Stimulated activated naive CD8-positive, alpha-beta T cell treated with anti-CD3 and anti-CD28 coated beads, Interleukin-15, Interleukin-2, amounts not matched to agents 100 U/mL and 50 U/mL, for 24 hours (primary cell): ENCODE data around the gene FIBCD1.
"Not testable (repeated sequence)": the region's sequence is repeated elsewhere in the genome, so short reads cannot be mapped to it uniquely, and the experiment has no call there.

Experiments
- ATAC-seq: fragments of 150-1000 bp; cut with Tn5 transposase; one replicate; pipeline ENCODE4 v1.10.0; 2021
- DNase-seq: peaks from one replicate; pipeline ENCODE4 v3.0.0; 2021

Gene FIBCD1

DNA sequence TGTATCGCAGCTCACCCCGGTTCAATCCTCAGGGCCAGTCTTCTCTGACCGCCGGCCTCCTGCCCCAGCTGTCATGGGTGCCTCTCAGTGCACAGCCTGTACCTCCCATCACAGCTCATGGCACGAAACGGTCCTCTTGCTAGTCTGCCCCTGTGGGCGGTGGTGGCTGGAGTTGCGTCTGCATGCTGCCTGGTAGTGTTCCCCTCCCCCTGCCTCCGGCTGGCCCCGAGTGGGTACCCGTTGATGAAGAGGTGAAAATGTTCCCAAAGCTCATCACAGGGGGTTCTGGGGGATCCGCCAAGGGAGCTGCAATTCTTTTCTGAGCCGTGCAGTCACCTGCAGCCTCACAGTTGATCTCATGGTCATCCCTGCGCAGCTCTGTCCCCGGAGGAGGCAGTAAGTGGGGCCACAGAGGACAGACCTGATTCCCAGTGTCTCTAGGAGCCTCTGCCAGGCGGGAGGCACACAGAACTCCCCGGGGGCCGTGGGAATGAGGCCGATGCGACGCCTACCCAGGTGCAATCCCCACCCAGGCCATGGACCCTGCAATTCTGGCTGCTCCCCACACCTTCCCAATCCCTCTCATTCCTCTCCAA, 34.7 kb upstream of the FIBCD1 start:
- DNase-seq (no peak), ATAC-seq (no peak)

DNA sequence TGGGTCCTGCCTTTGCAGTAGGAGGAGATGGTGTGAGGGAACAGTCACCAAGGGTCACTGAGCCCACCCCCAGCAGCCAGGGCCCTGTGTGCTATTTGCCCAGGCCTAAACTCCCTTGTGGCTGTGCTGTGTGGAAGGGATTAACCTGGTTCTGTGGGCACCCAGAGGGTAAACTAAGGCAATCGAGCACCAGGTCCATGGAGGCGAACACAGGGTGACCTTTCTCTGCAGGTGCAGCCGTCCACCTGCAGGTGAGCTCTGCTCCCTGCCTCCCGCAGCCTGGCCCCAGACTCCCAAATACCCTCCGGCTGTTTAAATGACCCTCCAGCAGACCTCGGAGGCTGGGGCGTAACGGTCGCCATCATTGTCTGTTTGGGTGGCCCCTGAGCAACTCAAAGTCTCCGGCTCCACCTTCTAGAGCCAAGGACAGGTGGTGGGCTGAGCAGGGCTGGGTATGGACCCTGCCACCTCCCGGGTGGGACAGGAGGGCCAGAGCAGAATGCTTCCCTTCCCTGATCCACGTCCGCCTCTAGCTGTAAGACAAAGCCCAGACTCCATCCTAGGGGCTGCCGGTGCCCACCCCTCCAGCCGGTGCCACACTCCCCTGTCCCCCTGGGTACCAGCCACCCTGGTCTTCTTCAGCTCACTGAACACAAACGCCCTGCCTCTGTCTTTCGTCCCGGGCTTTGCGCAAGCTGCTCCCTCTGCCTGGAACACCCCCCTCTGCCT, 34.1 kb upstream of the FIBCD1 start:
- no peak for ATAC-seq
- no peak for DNase-seq

DNA sequence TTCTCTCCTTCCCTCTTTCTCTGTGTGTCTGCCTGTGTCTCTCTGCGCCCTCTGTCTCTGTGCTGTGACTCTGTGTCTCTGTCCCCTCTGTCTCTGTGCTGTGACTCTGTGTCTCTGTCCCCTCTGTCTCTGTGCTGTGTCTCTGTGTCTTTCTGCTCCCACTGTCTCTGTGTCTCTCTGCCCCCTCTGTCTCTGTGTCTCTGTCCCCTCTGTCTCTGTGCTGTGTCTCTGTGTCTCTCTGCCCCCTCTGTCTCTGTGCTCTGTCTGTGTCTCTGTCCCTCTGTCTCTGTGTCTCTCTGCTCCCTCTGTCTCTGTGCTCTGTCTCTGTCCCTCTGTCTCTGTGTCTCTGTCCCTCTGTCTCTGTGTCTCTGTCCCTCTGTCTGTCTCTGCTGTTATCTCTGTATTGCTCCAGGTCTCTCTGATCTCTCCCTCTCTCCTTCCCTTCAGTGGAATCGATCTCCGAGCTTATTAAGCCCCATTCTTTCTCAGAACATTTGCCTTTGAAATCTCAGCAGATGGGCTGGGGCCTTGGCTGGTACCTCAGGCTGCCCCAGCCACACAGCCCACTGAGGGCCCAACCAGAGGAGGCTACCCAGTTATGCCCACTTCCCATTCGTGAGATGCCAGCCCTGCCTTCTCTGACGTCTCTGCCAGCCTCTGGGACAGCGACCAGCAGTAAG, 33.4 kb upstream of the FIBCD1 start:
- ATAC-seq, result no peak

DNA sequence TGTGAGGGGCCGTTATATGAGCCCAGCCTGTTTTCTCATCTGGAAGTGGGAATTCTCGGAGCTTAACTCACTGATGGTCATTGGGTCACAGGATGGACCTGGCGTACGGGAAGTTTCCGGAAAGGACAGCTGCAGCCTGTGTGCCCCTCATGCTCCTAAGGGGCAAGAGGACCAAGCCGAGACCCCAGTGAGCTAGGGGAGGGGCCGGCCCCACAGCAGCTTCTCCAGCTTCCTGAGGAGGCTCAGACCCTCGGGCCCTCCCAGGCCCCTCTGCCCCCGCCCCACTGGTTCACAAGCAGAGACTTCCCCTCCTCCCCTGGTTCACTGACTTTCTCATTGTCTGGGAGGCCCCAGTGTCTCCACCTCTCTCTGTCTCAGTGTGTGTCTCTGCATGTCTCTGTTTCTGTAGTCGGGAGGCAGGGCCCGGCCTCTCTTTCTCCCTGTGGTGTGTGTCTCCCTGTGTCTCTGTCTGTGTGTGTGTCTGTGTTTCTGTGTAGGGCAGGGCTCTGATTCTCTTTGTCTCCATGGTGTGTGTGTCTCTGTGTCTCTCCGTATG, 32.3 kb upstream of the FIBCD1 start:
- DNase-seq, result no peak

More for the DNA sequence above, 33.4 kb upstream of the FIBCD1 start:
- no peak for DNase-seq

DNA sequence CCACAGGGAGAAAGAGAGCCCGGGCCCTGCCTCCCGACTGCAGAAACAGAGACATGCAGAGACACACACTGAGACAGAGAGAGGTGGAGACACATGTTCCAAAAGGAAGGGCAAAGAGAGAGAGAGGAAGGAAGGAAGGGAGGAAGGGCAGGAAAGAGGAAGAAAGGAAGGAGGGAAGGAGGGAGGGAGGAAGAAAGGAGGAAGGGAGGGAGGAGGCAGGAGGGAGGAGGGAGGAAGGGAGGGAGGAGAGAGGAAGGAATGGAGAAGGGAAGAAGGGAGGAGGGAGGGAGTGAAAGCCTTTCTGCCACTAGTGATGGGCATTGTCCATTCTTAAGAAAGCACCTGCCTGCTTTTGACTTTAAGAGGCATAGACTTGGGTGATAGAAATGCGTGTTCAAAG, 31.8 kb upstream of the FIBCD1 start:
- DNase-seq (no peak), ATAC-seq (no peak)

More for the DNA sequence above, 32.3 kb upstream of the FIBCD1 start:
- ATAC-seq, result no peak

DNA sequence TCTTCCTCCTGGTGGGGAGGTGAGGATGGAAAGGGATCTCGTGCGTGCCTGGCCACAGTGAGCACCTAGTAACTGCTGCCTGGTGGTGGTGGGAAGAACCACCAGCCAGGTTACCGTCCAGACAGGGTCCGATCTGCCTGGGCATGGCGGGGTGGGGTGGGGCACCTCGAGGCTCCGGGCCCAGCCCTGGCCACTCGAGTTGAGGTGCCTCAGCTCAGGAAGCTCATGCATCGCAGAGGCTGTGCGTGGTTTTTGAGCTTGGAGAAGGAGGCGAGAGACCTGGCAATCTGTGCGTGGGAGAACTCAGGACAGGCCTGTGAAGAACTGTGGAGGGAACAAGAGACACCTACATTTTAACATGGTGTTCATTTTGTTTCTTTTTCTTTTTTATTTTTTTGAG, 31.0 kb upstream of the FIBCD1 start:
- DNase-seq (no peak), ATAC-seq (no peak)

DNA sequence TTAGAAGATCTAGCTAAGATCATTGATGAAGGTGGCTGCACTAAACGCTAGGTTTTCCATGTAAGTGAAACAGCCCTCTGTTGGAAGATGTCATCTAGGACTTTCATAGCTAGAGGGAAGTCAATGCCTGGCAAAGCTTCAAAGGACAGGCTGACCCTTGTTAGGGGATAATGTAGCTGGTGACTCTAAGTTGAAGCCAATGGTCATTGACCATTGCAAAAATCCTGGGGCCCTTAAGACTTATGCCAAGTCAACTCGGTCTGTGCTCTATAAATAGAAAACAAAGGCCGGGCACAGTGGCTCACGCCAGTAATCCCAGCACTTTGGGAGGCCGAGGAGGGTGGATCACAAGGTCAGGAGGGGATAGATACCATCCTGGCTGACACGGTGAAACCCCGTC, 26.6 kb upstream of the FIBCD1 start:
- no peak for DNase-seq
- no peak for ATAC-seq

DNA sequence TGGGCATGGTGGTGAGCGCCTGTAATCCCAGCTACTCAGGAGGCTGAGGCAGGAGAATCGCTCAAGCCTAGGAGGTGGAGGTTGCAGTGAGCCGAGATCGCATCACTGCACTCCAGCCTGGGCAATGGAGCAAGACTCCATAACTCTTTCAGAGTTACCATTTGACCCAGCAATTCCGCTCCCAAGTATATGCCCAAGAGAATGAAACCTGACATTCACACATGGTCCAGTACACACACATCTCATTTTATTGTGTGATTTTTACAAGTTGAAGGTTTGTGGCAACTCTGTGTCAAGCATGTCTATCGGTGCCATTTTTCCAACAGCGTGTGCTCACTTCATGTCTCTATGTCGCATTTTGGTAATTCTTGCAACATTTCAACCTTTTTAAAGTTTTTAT, 24.9 kb upstream of the FIBCD1 start:
- DNase-seq, result no peak
- no peak for ATAC-seq

DNA sequence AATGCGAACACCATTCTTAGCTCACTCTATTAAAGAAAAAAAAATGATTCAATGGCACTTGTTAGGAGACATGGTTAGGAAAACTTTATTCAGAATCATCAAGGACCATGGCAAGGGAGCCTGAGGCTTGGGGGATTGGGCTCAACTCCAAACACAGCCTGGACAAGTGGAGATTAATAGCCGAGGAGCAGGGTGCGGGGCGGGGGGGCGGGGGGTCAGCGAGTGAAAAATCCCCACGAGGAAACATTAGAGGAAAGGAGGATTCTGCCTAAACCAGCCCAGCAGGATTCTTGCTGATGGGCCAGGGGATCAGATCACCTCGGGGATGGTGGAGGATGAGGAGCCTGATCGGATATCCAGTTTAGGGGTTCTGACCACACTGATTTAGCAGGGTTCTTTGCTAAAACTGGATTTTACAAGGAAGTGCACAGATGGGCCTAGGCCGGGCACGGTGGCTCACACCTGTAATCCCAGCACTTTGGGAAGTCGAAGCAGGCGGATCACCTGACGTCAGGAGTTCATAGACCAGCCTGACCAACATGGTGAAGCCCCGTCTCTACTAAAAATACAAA, 24.4 kb upstream of the FIBCD1 start:
- no peak for ATAC-seq
- no peak for DNase-seq

DNA sequence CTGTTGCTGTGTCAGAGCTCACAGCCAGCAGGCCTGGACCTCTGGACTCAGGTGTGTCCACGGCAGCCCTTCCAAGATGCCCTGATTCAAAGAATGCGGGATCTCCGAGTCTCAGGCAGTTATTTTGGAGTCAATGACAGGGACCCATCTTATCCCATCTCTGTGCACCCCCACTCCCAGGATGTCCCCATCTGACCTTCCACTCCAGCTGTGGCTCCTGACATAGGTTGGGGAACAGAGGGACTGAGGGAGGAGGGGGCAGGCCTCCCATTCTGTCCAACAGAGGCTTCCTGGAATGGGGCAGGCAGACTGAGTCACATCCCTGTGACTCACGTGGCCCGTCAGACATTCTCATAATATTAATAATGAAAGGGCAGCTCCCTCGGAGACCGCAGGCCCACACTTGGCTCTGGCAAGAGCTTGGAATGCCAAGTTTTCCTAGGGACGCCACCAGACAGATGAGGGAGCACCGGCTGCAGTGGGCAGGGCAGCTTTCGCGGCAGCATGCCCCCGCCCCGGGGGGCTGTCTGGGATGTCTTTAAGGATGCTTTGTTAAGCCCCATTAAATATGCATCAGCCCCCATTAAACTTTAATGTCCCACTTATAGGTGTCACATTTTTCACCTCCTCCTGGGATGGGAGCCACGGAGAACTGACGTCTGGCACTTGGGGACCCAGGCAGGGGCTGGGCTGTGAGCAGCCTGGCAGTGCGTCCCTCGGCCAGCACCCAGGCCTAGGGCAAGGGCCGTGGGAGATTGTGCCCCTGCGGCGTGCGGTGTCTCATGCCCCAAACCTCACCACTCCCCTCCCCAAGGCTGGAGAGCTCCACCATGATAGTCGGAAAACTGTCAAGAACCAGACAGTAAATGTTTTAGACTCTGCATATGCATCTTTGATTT, 23.6 kb upstream of the FIBCD1 start:
- DNase-seq, result no peak

DNA sequence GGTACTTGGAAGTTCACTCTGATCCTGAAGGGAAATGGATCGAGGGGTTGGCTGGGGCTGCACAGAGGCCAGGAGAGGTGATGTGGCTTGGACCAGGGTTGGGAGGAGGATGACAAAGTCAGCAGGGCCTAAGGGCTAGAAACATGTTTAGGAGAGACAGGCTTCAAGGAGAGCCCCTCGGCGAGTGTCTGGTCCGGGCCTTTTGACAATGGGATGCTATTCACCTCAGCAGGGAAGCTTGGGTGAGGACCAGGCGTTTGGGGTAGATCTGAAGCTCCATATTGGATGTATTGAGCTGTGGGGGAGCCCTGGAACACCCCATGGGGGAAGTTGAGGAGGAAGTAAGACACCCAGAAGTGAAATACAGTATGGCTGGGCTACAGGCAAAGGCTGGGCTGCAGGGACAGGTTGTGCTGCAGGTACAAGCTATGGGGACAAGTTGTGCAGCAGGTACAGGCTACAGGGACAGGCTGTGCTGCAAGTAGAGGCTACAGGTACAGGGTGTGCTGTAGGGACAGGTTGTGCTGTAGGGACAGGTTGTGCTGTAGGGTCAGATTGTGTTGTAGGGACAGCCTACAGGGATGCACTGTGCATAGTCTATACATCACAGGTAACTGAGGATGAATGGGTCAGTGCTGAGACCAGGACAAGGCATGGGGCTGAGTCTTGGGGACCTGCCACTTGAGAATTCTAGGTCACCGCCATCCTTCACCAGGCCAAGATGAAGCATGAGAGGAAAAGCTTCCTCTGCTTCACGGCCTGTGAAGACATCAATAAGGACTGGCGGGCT, 22.7 kb upstream of the FIBCD1 start:
- no peak for DNase-seq
- ATAC-seq, result no peak

More for the DNA sequence above, 23.6 kb upstream of the FIBCD1 start:
- no peak for ATAC-seq

DNA sequence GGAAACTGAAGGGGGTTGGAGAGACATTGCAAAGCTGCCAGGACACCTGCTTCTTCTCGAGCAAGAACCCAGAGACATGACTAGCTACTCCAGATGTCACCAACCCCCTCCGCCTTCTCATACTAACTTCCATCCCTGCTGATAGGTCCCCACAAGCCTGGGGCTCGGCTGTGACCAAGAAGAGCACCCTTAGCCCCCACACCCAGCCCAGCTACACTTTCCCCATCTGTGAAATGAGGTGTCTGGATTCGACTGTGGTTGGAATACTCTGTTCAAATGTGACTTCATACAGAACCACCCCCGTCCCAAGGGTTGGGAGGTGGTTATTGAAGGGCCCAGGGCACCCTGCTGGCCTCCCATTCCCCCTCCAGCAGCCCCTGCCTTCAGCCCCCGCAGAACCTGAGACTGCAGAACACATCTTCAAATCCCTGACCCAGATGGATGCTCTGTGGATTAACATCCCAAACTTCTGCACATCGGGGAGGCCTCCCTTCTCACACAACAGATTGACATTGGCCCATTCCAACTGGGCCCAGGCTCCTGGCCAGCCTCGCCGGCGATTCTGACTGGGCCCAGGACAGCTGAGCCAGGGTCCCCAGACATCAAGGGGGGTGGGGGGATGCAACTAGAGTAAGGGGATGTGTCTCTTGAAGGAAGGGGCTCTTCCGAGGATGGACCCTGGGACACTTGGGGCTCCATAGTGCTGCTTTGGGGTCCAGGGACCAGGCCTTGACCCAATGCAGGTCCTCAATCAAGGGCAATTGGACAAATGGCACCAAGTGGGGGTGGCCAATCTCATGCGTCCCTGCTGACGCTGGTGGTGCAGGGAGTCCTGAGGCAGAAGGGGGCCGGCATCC, 21.7 kb upstream of the FIBCD1 start:
- ATAC-seq (no peak), DNase-seq (no peak)

DNA sequence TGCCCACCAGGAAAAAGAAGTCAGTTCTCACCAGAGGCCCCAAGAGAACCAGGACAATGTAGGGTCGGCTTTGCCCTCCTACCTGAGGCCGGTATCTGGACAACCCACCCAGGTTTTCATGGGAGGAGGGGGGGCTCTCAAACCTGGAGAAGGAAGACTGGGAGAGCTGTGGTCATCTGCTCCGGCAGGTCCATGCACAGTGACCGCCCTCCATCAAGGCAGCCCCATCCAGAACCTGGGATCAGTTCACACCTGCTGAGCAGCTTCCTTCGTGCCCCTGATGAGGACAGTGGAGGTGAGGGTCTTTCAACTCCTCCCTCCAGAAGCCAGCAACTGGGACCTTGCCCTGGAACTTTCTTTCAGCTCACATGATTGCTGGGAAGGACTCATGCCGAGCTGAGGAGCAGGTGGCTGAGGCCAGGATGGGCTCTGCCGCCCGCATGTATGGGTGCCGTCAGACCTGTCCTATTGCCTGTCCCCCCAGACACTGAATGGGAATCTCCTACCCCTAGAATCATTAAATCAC, 20.8 kb upstream of the FIBCD1 start:
- ATAC-seq (no peak), DNase-seq (no peak)

DNA sequence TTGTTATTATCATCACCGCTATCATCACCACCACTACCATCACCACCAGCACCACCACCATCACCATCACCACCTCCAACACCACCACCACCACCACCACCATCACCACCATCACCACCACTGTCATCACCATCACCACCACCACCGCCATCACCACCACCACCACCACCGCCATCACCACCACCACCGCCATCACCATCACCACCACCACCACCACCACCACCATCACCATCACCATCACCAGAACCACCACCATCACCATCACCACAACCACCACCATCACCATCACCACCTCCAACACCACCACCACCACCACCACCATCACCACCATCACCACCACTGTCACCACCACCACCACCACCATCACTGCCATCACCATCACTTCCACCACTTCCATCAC, 19.5 kb upstream of the FIBCD1 start:
- DNase-seq, ATAC-seq: not testable (repeated sequence)

DNA sequence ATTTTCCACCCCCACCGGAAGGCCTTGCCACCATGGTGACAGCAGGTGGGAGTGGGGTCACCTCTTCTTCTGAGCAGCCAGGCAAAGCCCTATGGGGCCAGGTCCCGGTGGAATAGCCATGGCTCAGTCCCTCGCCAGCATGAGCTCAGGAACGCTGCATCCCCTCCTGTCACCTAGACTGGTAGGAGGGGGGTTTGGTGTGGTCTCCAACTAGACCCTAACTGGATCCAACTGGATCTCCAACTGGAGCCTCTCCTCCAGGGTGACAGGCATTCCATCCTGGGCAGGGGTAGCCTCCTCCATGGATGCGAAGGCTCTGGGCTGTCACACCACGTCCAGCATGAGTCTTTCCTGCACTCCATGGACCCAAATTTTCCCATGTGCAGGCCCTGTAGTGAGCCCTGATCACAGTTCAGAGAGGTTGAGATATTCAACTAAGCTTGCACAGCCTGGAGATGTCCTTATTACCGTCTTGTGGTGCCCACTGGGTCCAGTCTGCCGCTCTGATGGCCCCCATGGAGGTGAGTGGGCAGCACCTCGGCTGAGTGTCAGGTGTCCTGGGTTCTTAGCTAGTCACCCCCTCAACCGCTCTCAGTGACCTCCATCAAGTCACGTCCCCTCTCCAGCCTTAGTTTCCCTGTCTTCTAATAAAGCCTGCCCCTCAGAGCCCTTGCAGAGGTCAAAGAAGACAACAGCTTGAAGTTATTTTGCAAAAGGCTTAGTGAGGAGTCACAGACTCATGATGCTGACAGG, 18.6 kb upstream of the FIBCD1 start:
- ATAC-seq, result no peak

DNA sequence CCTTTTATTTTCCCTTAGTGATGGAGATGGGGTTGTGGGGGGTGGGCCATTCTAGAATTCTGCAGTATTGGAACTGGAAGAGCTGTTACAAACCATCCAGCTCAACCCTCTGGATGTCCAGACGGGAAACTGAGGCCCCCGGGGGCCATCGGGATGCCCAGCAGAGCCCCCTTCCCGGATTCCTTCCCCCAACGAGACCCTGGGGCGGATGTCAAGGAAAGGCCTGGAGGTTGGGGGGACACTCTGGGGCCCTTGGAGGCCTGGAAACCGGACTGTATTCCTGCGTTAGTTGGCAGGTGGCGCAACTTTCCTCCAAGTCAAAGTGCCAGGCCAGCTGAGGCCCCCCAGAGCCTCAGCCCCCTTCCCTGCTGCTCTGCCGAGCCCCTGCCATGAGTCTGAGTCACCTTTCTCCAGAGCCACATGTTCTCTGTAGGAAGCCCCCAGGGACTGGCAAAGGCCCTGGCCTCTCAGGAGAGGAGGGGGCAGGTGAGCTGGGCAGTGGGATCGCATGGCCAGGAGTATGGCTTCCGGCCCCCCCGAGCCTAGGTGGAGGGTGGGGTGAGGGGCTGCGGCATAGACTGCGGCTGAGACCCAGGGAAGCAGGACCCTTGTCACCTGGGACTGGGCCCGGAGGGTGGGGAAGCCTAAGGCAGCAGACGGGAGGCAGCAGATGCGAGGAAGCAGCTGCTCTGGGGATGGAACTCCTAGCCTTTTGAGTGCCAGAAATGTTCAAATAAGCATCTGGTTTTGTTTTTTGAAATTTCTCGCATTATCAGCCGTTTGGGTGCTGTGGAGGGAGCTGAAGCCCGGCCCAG, 17.8 kb upstream of the FIBCD1 start:
- DNase-seq, result no peak
- ATAC-seq, result no peak

More for the DNA sequence above, 18.6 kb upstream of the FIBCD1 start:
- no peak for DNase-seq

DNA sequence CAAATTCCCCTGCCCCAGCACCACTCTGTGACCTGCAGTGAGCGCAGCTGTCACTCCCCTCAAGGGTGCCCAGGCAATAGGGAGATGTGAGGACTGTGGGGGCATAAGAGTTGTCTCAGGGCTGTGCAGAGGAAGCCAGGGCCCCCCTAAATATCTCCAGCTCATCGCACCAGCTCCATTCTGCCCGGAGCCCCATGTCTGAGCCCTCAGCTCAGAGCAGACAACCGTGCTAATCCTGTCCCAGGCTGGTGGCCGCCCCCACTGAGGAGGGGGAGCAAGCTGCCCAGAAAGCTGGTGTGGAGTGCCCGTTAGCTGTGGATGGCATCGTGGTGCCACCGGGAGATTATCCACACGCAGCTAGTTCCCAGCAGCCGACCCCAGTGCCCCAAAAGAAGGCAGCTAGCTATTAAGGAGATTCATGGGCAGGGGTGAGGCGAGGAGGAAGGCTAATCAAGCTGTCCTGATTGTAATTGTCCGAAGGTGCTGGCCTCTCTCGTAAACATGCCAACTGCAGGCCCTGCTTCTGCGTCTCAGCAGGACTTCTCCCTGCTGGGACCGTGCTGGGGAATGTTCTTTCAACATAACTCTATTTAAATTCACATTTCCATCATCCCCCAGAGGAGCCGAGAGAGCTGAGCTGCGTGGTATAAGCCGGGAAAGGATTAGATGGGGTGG, 17.0 kb upstream of the FIBCD1 start:
- ATAC-seq (no peak), DNase-seq (no peak)
